GM19239 (cell line): ENCODE data around the gene WASL.

Experiments
- DNase-seq: peaks from one replicate; pipeline ENCODE4 v3.0.0; 2011; ENCODE audit warnings: low spot score; ENCODE audit not compliant: insufficient read length
- FAIRE-seq: peaks from 2 replicates; lab custom pipeline; 2011; peaks lifted over from hg19 to GRCh38; lab: Jason Lieb, UNC

Gene WASL

GRCh38 chr7:123709525-123709924, 39.3 kb downstream of the WASL start:
- DNase-seq (no peak), FAIRE-seq (peak; percentile 44)

DNA sequence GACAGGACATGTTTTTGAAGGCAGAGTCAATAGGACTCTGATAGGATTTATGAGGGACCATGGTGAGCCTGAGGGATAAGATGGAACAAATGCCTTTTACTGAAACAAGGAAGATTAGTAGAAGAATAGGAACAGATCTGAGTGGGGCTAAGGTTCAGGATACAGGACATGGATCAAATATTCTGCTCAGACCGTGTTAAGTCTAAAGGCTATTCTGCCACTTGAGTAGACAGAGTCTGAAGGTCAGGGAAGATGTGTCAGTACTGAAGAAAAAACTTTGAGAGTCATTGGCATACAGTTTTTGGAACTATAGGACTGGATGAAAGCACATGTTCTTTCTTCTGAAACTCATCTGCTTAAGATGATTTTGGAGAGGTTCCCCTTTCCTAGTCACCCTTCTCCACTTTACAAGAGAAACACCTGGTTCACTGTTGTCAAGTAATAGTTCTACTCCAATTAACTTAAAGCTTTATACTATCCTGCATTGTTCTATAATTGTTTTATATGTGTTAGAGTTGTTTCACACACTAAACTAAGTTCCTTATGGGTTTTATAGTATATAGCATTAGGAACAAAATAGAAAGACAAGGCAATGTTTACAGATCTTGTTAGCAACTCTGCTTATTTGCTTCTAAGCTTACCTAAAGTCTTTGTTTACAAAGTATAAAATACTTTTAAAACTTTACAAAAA, 43.4 kb downstream of the WASL start:
- FAIRE-seq (no peak), DNase-seq (no peak)

DNA sequence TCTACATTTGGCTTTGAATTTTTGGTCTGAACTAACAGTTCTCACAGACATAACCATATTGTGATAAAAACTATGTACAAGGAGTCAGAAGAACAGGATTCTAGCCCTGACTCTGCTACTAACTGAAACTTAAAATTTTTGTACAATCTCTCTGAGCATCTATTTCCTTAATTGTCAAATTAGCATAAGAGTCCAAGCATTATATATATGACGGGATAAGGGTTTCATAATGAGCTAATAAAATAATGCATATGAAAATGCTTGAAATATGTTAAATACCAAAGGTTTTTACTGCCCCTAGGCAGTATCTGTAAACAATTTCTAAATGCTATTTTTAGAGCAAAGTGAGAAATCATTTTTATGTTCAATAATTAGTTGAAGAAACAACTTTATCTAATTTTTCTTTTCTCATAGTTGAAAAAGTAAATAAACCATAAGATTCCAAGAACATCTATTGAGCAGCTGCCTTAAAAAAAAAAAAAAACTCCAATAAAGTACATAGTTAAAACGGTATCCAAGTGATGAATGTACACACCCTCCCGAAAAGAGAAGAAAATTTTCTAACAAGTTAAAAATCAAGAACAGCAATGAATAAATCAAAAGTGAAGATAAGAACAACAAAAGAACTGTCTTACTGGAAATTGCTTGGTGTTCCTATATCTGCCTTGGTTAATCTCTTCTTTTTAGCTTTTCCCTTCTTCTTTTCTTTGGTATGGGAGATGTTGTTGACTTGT, 52.7 kb downstream of the WASL start:
- DNase-seq = no peak
- FAIRE-seq = no peak

GRCh38 chr7:123692471-123692877, 56.3 kb downstream of the WASL start:
- FAIRE-seq (no peak), DNase-seq (no peak)

GRCh38 chr7:123690550-123690949, 58.3 kb downstream of the WASL start:
- DNase-seq = no peak
- no peak for FAIRE-seq

DNA sequence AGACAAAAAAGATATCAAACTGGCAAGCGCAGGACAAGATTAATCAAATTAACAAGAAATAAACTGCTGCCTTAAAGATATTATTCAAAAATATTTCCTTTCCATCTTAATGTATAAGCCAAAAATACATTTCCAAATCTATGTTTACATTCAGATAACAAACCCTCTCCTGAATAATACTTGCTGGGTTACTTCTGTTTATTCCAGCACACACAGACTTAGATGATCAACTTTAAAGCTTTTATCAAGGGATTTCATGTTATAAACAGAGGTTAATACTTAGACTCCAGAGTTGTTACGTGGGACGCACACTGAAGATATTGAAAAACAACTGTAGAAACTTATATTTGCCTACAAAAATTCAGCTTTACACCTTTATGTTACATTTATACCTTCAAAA, 59.6 kb downstream of the WASL start:
- no peak for DNase-seq
- FAIRE-seq = no peak

- FAIRE-seq = peak; percentile 48
- no peak for DNase-seq
These were observed 61.1 kb downstream of the WASL start for GRCh38 chr7:123687727-123688126.

GRCh38 chr7:123687161-123687560, 61.6 kb downstream of the WASL start:
- DNase-seq (no peak), FAIRE-seq (peak; percentile 14)

DNA sequence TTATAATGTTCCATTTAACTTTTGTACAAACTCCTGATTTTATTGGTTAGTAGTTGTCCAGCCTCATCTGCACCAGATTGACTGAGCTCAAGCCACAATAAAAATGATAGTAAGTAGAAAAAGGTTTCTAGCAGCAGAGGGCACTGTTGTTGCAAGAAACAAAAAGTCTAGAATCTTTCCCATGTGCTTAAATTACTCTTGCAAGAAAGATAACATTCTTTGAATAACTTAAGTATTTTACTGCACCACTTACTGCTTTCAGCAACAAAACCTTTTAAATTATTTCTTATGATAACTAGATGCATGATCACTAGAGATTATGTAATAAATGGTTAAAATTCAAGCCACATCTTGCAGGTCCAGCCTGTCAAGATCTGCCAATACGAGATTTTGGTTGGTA, 66.1 kb downstream of the WASL start:
- FAIRE-seq (peak; percentile 44), DNase-seq (no peak)

DNA sequence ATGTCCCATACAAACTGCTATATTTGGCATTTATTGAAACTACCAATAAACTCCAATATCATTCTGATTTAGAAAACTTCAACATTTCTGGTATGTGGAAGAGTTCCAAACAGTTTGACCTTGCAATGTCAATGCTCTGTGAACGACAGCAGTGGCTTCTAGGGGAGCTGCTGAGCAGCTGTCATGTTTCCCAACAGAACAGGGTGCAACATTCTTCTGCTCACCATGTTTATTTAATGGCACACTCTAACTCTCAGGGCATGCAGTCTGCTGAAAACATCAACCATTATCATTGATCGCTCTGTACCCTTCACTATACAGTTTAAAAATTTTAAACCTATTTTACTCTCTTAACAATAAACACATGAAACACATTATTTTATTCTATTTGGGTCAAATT, 67.2 kb downstream of the WASL start:
- FAIRE-seq (no peak), DNase-seq (no peak)

GRCh38 chr7:123680580-123680979, 68.2 kb downstream of the WASL start:
- DNase-seq (no peak), FAIRE-seq (no peak)

- DNase-seq = no peak
- no peak for FAIRE-seq
These were observed 69.2 kb downstream of the WASL start for GRCh38 chr7:123679614-123680013.

GRCh38 chr7:123677061-123677715, 71.6 kb downstream of the WASL start:
- no peak for FAIRE-seq
- DNase-seq = no peak

DNA sequence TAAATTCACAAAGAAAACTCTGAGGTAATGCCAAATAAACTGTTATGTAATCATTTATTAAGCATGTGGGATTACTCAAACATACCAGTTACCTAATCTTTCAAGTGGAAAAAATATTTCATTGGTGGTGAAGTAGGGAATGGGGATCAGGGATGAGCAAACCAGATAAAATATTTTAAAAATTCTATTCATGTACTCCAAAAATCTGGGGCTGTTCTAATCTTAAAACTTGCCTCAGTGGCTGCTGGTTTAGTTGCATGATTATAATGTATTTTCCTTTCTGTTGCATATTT, 73.7 kb downstream of the WASL start:
- DNase-seq (no peak), FAIRE-seq (no peak)

- FAIRE-seq (no peak), DNase-seq (no peak)
These were observed 74.2 kb downstream of the WASL start for GRCh38 chr7:123674399-123675180.

DNA sequence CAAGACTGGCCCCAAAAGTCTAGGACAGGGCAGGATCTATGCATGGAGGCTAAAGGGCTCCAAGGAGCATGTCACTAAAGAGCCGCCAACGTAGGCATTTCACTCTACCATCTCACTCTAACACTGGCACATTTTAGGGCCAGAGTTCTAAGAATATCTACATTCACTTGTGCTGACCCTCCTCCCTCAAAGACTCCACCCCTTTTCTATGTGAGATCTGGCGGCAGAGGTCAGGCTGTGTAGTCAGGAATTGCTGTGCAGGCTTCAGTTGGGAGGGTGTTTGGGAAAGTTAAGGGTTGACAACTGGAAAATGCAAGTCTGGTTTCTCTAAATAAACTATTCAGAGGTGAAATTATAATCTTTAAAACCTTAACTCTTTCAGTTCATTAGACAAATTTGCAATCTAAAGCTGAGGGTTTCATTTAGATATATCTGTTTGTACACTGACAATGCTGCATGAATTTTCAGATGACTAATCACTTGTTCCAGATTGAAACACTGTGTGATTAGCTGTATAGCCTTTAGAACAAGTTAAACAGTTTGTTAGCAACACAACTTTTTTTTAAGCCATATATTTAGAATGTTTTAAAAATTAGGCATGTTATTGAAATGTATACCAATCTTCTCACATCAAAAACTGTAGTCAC, 74.9 kb downstream of the WASL start:
- DNase-seq (no peak), FAIRE-seq (no peak)

DNA sequence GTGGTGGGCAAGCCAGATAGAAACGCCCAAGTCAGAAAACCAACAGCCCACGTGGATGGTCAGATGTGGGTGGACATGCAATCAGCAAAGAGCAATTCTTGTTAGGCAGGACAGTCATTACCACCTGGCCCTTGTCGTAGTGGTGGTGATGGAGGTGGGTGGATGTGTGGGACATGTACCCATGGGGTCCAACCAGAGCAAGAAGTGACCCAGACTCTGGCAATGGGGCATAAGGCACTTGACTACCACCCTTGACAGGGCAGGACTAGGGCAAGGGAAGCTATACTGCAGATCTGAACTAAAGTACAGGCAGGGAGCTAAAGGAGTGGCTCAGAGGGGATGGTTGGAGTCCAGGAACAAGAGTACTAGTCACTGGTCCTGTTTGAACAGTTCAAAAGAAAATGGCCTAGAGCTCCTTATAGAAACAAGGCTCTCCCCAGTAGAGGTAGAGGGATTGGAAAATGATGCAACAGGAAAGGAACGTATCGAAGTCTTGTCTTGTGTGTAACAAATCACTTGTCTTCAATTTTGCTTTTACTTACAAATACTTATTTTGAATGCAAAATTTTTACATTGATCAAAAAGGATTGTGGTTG, 75.6 kb downstream of the WASL start:
- FAIRE-seq = no peak
- no peak for DNase-seq

GRCh38 chr7:123669485-123669884, 79.3 kb downstream of the WASL start:
- FAIRE-seq = no peak
- DNase-seq = no peak

DNA sequence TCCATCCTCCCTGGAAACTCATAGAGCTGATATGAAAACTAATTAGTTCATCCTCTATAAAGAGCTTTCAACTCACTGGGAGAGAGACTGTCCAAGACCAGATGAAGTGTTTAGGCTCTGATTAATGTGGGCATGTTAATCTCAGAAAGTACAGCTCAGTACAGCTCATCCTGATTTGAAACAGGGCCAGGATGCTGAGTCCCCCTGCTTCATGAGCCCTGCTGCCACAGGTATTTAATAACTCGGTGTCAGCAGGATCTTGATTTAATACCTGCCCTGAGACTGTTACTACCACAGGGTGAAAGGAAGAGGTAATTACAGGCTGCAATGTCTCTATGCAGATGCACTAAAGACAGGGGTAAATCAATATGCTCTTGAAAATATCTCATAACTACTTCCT, 82.3 kb downstream of the WASL start:
- no peak for FAIRE-seq
- no peak for DNase-seq

DNA sequence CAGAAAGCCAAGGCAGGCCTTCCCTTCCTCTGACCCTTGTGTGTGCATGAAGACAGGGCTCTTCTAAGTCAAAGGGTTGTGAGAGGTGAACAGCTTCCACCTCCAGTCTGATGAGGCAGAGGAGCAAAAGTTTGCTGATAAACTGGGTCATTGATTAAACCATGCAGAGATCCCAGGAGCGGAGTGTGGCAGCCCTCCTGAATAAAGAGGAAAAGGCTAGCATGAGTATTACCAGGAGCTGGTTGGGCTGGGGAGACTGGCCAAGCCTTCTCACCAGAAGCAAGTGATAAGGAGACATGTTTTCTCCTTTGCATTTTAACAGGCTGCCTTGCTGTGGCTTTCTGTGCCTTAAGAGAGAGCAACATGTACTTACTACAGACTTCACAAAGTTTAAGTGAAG, 82.9 kb downstream of the WASL start:
- FAIRE-seq = no peak

More for the DNA sequence above, 82.9 kb downstream of the WASL start:
- DNase-seq = no peak
